PC-3 (cell line): ENCODE measurements around the gene CAND1.

Experiments used
- CTCF ChIP-seq: fragments of 300-600 bp; sonication (generic); conservative IDR thresholded peaks from 2 replicates; pipeline ENCODE4 v1.5.1; 2017; ENCODE audit warnings: antibody characterized with exemption, low read depth, mild to moderate bottlenecking, low read length
- EZH2 ChIP-seq: fragments of 300-600 bp; sonication (generic); IDR thresholded peaks from one replicate; pipeline ENCODE4 v1.6.1; 2017; ENCODE audit warnings: antibody characterized with exemption, mild to moderate bottlenecking, low read length; ENCODE audit not compliant: unreplicated experiment
- EZH2phosphoT487 ChIP-seq: fragments of 300-600 bp; sonication (generic); IDR thresholded peaks from 2 replicates; pipeline ENCODE4 v1.6.1; 2018; ENCODE audit warnings: mild to moderate bottlenecking, antibody characterized with exemption, low read length, borderline replicate concordance

- TF ChIP-seq CTCF (no peak), EZH2phosphoT487 (no peak), EZH2 (no peak)
Observed at GRCh38 chr12:67362526-67362925, 93.4 kb downstream of the CAND1 start.
